Bone marrow (tissue), 2 donors: Measurements from ENCODE around the gene ZNF771.
A peak's percentile ranks its signal among the peaks of the same experiment; 100 is the strongest.

Experiments
- DNase-seq, 2 donors: peaks; one replicate each; lab custom pipeline; 2025; lab: John Stamatoyannopoulos, UW

Gene ZNF771

DNA sequence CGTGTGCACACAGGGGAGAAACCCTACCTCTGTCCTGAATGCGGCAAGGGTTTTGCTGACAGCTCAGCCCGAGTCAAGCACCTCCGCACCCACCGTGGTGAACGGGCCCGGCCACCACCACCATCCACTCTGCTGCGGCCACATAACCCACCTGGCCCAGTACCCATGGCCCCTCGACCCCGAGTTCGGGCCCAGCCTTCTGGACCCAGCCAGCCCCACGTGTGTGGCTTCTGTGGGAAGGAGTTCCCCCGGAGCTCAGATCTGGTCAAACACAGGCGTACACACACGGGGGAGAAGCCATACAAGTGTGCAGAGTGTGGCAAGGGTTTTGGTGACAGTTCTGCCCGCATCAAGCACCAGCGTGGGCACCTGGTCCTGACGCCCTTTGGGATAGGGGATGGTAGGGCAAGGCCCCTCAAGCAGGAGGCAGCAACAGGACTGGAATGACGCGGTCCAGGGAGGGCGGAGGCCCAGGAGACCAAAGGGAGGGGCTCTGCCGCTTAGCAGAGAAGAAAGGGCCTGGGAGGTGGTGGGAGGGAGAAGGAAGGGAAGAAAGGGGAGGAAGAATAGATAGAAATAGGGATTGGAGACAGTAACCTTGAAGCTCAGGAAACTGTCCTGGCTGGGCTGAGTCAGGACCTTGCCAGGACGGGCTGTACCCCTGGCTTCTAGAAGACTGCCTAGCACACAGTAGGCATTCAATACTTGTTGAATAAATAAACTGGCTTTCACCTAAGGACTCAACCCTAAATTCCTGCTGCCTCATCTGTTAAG, 8.6 kb upstream of the ZNF771 start:
- no peak for DNase-seq

- no peak for DNase-seq
These were observed 7.8 kb upstream of the ZNF771 start for GRCh38 chr16:30399435-30400186.

DNA sequence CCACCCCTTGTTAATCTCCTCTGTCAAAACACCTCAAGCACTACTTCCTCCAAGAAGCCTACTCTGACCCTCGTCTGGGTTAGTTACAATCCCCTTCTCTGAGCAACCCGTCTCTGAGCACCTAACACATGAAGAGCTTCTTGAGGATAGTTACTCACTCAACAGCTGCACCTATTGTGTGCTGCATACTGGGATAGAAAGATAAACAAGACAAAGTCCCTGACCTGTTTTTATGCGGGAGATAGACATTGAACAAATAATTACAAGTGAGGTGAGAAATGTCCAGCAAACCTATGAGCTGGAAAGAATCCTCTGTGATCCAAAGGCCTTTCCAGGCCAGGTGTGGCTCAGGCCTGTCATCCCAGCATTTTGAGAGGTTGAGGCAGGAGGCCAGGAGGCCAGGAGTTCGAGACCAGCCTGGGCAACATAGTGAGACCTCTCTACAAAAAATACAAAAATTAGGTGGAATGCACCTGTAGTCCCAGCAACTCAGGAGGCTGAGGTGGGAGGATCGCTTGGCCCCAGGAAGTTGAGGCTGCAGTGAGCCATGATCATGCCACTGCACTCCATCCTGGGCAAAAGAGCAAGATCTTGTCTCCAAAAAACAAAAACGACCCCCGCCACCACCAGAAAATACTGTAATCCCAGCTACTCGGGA, 5.5 kb upstream of the ZNF771 start:
- DNase-seq, result no peak

- DNase-seq, result no peak
These were observed 658 bp upstream of the ZNF771 start for GRCh38 chr16:30406795-30407101.

GRCh38 chr16:30407804-30408534, 563 bp downstream of the ZNF771 start:
- DNase-seq, result no peak

GRCh38 chr16:30409125-30410060, 2.0 kb downstream of the ZNF771 start:
- DNase-seq, result peak; percentile 74 to 91

DNA sequence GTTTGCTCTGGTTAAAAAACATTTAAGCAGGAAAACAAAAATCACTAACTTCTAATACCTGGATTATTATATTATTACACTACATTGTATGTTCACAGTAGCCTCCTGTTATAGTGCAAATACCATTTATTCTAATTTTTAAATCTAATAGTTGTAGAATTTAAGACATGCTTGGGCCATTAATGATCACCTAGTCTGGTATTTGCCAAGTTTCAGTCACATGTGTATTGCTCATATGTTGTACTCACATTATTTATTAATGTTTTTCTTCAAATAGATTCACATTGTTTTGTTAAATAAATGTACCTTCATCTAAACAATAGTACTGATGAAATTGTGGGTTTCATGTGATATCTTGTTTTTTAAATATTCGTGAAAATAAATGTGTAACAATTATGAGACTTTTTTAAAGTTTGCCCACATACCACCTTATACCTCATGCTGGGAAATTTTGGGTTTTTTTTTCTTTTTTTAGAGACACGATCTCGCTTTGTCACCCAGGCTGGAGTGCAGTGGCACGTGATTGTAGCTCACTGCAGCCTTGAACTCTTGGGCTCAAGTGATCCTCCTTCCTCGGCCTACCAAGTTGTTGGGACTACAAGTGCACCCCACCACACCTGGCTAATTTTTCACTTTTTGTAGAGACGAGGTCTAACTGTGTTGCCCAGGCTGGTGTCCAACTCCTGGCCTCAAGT, 5.9 kb downstream of the ZNF771 start:
- DNase-seq, result no peak

DNA sequence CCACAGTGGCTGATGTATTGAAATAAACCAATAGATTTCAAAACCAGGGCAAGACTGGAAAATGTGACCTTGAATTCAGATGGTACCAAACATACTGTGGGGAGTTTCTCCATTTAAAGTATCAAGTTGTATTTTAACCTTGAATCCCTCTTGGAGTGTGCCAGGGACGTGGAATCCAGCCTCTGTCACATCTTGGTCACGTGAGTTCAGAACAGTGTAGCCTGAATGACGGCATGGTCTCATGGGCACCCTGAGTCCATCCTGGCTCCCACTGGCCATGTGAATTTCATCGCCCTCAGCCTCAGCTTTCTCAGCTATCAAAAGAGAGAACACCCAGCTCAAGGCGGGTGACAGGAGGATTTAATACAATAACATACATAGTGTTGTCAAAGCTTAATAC, 6.8 kb downstream of the ZNF771 start:
- no peak for DNase-seq

DNA sequence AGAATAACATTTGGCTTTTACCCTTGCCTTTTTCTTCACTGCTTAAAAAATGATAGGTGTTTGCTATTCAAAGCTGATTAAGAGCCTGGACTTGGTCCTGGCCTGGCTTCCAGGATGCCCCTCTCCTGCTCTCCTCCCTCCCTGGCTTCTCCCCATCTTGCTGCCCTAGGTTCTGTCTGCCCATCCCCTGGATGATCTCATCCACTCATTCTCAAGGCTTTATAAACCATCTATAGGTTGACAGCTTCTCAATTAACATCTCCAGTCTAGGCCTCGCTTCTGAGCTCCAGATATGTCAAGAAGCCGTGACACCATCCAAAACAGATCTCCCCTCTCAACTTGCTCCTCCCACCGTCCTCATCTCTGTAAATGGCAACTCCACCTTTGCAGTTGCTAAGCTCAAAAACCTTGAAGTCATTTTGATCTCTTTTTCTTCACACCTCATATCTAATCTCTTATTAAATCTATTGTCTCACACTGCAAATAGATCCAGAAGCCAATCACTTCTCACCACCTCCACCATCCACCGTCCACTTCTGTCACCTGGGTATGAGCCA, 8.7 kb downstream of the ZNF771 start:
- no peak for DNase-seq

DNA sequence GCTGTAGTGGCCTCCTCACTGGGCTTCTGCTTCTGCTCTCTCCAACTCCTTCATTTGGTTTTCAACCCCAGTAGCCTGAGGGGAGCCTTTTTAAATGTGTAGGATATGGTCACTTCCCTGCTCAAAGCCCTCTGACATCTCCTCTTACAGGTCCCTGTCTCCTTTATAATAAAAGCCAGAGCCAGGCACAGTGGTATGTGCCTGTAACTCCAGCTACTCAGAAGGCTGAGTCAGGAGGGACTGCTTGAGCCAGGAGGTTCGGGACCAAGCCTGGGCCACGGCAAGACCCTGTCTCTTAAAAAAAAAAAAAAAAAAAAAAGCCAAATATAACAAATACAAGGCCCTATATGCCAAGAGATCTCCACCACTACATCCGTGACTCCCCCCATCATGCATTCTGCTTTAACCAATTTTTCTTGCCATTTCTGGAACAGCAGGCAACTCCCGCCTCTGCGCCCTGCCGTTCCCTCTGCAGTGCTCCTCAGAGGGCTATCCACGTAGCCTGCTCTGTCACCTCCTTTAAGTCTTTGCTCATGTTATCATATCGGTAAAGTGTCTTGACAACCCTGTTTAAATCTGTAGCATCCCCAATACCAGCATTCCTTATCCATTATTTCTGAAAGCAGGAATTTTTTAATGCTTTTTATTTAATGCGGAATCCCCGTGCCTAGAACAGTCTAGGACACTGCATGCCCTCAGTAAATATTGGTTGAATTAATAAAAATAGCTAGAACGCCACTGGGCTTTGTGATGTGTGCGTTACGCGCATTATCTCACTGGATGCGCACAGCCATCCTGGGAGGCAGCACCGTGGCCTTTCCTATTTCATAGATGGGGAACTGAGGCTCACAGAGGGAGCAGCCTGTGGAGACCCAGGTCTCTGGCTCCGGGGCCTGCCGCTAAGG, 9.5 kb downstream of the ZNF771 start:
- DNase-seq, result no peak

- DNase-seq, result peak; percentile 49 to 75
These were observed 10.3 kb downstream of the ZNF771 start for GRCh38 chr16:30417529-30418349.

DNA sequence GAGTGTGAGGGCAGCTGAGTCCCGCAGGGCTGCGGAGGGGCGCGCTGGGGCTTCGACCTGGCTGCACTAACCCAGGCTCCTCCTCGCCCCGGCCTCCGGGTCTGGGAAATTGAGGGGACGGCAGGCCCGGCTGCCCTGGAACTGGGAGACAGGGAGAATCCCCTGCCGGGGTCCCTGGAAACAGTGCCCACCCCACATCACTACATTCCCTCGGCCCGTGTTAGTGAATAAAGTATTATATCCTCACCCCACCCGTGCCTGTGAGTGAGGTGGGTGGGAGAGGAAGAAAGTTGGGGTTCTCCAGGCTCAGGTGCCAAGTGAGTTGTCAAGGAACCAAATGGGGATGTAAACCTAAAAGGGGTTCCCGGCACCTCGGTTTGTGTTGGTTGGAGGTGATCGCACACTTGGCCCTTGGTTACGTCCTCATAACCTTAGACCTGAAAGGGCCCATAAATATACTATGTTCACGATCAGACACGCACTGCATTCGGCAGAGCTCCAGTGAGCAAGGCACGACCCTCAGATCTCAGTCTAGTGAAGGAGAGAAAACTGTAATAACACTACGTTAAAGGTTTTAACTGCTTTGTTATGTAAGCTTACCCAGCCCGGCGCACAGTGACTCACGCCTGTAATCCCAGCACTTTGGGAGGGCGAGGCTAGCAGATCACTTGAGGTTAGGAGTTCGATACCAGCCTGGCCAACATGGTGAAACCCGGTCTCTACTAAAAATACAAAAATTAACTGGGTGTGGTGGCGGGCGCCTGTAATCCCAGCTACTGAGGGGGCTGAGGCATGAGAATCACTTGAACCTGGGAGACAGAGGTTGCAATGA, 11.2 kb downstream of the ZNF771 start:
- DNase-seq, result no peak

DNA sequence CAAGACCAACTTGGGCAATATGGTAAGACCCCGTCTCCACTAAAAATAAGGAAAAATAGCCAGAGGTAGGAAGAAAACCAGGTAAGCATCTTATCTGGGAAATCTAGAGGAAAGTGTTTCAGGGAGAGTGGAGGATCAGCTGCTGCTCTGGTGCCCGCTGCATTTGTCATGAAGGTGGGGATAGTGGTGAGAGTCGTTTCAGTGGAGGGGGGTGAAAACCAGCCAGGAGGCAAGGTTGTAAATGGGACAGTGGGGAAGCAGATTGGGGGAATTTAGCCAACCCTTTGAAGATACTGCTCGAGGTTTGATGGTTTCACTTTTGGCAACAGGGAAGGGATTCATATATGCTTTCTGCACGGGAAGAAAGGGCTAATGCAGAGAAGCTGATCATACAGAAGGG, 13.6 kb downstream of the ZNF771 start:
- no peak for DNase-seq

DNA sequence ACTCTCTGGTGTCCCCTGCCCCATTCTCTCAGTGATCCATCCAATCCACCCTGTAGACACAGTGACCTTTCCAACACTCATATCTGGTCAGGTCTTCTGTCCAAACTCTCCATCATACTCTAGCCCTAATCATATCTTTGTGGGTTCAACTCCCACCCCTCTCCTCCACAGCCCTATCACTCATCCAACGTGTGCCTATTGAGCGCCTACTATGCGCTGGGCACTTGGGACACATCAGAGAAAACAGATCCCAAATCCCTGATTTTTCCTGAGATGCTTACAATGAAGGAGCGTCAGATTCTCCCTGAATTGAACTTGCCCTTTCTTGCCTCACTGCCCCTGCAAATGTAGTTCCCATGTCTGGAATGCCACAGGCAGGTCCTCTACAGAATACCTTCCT, 20.6 kb downstream of the ZNF771 start:
- no peak for DNase-seq

DNA sequence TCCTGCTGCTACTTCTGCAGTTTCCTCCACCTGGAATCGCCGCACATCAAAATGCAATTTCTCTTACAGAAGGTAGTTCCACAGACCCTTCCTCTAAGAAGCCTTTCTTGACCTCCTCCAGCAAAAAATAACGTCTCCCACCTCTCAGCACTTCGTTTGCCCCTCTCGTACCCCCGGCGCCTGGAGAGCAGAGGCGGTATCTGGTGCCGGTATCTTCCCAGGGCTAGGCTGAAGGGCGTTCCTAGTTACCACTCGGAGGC, 21.9 kb downstream of the ZNF771 start:
- DNase-seq, result no peak

- peak; percentile 63 to 99 for DNase-seq
These were observed 22.4 kb downstream of the ZNF771 start, which contains the start of gene DCTPP1 for GRCh38 chr16:30429678-30430427. DCTPP1 (minus strand) TSS chr16:30430030; CDS start chr16:30429980, 50 bp downstream.

DNA sequence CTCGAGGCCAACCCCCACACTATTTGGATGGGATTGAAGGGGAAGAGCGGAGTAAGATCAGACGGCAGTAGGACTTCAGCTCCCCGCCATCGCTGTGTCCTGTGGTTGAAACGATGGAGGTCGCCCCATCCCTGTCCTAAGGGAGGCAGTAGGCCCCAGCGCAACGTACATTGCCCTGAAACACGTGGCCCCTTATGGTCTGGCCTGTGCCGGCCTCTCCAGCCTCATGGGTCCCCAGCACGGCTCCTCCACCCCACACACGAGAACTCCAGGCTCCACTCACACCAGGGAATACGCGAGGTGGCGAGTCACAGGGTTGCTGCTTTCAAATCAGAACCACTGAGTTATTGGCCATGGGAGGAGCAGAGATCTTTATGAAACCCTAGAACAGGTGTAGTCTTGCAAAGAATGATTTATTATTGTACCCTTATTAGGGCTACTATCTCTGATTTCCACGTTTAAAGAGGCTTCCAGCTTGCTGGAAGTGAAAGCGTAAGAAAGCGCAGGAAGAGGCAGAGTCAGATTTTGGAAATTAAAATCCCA, 23.1 kb downstream of the ZNF771 start:
- DNase-seq, result no peak
